Non-pigmented ciliary epithelial cell (primary cell): ENCODE results near the gene AMBN.

Experiments used
- DNase-seq: peaks from one replicate; pipeline ENCODE4 v3.0.0-alpha.2; 2010; ENCODE audit warnings: low read depth

Gene AMBN

GRCh38 chr4:70591955-70592582 lies at the start of gene AMBN:
Gene AMBN, plus strand, starts transcription at chr4:70592256. Its CDS starts 103 bp downstream, at chr4:70592359.
- DNase-seq: no peak

- DNase-seq: no peak
These were observed 47.7 kb upstream of the AMBN start for GRCh38 chr4:70544279-70544868.

GRCh38 chr4:70556856-70557255 lies 35.2 kb upstream of the AMBN start:
- peak; percentile 40 for DNase-seq

DNA sequence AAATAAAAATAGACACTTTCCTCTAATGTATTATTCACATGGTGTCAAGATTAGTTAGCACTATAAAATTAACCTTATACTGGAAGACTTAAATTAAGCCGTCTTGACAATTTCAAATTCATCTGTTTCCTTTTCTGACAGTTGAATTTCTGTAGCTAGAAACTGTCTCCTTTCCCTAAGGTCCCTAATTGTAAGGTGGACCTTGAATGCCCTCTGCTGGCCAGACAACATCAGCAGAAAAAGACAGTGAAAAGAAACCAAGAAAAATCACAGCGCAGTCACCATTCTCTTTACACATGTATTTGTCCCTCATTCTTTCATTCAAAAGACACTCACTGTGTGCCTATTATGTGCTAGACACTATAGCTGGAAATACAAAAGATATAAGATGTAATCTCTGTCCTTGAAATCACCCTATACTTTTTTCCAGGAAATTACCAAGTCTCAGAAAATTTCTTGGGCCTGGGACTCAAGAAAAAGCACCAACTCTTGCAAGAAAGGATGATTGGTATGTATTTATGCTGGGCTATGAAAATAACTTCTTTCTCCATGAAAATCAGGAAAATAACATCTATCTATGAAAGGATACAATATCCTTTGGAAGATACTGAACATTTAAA lies 32.7 kb upstream of the AMBN start:
- DNase-seq: peak; percentile 17

GRCh38 chr4:70559924-70560323 lies 32.1 kb upstream of the AMBN start:
- no peak for DNase-seq

GRCh38 chr4:70564033-70564432 lies 28.0 kb upstream of the AMBN start:
- DNase-seq: no peak

DNA sequence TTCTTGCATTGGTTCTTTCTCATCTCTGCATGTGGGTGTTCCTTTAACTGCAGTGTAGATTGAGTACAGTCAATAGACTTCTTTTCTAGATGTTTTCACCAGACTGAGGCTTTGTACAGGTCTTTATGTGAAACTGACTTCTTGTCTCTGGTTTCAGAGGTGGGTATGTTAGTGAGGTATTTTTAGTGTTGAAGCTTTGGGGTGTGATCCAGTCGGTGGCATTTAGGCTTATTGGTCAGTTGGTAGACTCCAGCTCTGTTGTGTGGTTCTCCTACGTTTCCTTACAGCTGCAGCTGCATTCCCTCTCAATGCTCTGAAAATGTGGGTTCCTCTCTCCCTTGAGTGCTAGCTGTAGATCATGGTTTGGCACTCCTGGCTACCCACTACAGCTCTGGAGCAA lies 21.3 kb upstream of the AMBN start:
- no peak for DNase-seq

- DNase-seq: no peak
These were observed 20.3 kb upstream of the AMBN start for GRCh38 chr4:70571772-70572171.

DNA sequence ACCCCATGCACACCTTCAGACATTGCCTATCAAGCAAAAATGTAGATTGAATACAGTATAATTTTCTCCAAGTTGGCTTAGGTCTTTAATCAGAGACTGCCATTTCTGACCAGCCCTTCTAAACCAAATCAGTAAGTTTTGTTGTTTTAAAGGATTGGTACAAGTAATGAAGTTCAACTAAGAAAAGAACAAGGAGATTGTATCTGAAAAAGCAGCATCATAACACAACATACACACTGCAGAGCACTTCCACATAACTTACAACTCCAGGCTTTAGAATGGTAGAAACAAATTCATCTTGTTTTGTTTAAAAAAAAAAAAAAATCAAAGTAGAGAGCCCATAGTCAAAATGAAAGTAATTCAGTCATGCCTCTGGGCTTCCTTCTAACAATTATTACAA lies 16.1 kb upstream of the AMBN start:
- no peak for DNase-seq

DNA sequence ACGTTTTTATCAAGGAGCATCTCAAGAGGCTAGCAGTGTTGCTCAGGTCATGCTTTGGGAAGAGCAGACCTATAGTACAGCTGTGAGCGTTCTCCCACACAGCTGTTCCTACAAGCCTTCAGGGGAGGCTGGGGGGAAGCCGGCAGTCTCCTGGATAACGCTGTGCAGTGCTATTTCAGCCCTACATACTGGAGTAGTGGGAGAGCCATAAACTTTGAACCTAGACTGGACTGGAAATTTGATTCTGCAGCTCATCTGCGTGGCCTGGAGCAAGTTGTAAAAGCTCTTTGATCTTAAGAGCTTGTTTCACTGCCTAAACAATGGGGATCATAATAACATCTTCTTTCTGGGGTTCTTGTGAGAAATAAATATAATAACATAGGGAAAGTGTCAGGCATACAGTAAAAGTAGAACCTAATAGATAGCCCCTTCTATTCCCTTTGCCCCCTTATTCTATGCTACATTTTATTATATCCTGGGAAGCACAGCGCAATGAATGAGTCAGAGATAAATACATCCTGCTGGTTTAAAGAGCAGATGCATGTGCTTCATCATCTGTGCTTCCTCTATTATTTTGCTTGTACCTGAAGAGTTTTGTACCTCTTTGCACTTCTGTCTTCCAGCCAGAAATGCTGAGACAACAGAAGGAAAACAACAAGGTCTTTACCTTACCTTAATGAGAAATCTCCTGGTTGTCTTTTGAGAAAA lies 14.7 kb upstream of the AMBN start:
- no peak for DNase-seq

GRCh38 chr4:70581980-70582379 lies 10.1 kb upstream of the AMBN start:
- no peak for DNase-seq

DNA sequence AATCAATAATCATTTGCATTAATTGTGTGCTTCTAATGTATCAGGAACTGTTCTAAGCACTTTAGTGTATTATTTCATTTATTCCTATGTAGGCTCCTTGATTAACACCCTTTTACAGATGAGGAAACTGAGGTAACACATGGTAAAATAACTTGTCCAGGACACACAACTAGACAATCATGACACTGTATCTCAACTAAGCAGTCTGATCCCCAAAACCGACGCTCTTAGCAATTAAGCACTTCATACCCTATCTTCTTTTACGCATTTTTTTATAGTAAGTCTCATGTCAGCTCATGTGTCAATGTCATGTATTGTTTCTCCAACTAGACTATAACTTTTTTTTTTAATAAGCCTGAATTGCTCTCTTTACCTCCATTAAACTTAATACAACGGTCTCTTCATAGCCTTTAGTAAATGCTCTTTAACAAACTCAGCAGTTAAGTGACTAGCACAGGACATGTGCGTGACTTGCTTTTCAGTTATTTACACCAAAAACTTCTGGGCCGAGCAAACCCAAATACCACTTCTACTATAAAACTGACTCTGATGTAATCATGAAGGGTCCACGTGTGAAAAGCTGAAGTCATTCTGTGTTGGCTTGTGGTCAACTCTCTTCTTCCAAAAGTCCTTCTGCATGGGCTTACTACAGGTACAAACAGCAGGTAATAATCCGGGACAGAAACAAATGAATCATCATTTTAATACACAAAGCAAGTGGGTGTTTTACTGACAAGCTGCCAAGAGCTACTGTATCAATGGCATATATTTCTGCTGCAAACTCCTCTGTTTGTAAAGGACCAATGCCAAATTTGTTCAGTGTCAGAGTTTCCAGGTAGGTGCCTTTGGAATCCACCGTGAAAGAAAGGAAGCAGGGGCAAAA lies 7.9 kb upstream of the AMBN start:
- DNase-seq: no peak

GRCh38 chr4:70586841-70587240 lies 5.2 kb upstream of the AMBN start:
- no peak for DNase-seq

DNA sequence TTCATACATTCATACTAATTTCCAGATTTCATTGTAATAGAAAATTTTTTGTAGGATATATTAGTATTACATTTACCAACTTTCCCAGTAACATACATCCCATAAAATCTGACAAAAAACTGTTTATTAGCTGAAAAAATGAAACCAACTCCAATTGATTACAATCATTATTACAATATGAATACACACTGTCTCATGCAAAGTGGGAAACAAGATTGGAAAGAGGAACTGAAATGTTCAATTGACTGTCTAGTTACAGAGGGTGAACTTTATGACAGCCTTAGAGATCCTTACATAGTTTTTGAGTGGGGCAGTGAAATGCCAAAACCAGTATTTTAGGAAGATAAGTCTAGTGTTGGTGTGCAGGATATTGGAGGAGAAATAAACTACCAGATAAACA lies 2.3 kb upstream of the AMBN start:
- no peak for DNase-seq

DNA sequence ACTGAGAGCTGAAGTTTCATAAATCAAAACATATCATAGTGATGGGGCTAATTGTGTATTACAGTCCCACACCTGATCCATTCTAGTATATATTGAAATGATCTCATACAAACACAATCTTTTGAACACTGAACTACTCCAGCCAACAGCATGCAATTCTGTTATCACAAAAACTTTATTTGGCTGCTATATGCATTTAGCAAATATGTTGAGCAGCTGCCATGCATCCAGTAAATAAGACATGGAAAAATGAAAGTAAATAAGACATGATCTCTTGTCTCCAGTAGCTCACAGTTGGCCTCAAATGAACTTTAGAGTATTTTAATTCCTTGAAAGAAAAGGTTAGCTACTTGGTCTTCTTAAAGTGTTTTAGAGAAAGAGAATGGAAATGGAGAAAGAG lies 2.1 kb downstream of the AMBN start:
- no peak for DNase-seq

GRCh38 chr4:70600305-70600704 lies 8.2 kb downstream of the AMBN start:
- DNase-seq: no peak

GRCh38 chr4:70600977-70601376 lies 8.9 kb downstream of the AMBN start:
- DNase-seq: no peak

DNA sequence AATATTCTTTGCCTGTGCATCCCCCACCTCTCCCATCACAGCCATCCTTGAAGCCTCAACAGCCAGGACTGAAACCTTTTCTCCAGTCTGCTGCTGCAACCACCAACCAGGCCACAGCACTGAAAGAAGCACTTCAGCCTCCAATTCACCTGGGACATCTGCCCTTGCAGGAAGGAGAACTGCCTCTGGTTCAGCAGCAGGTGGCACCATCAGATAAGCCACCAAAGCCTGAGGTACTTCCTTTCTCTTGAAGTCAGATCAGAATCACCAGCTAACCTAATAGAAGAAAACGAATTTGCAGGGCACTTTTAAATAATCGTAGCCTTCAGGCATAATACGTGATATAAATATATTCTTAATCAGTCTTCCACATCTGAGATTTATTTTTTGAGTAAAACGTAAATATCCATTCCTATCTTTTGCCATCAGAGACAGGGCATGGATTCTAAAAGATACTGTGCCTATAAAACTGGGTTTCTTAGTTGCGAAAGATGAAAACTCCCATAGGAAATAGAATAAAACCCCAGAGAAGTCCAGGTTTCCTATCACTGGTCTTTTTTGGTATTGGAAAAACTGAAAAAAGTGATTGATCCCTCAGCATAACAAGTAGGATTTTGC lies 9.5 kb downstream of the AMBN start:
- DNase-seq: peak; percentile 35

- DNase-seq: peak; percentile 14
These were observed 11.8 kb downstream of the AMBN start for GRCh38 chr4:70603856-70604255.

GRCh38 chr4:70606459-70606858 lies 14.4 kb downstream of the AMBN start:
- DNase-seq: no peak

- DNase-seq: no peak
These were observed 15.3 kb downstream of the AMBN start for GRCh38 chr4:70607334-70607853.
